Measurements from ENCODE around the gene HOXD13.

Gene HOXD13

GRCh38 chr2:176132205-176133171, 40.0 kb downstream of the HOXD13 start:
- DNase-seq (ENCODE audit: low read depth in 2 of 2), result no peak

DNA sequence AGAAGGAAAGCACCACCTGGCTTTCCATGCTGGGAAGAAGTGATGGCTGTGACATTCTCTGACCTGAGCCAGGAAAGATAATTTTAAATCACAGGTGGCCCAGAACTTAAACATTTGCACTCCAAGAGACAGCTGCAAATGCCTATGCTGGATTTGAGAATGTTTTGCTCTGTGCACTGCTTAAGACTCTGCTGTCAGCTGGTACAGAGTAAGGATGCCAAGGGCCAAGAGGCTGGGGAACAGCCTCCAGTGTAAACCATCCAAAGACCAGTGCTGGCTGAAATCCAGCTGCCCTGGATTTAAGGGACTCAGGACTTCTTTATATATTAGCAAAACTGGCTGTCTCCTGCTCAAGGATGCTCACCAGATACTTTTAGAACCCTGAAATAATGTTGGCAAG, 40.9 kb downstream of the HOXD13 start:
- no peak for DNase-seq (ENCODE audit: low read depth in 2 of 2)

GRCh38 chr2:176134035-176134434, 41.5 kb downstream of the HOXD13 start:
- DNase-seq (ENCODE audit: low read depth in 2 of 2), result no peak

DNA sequence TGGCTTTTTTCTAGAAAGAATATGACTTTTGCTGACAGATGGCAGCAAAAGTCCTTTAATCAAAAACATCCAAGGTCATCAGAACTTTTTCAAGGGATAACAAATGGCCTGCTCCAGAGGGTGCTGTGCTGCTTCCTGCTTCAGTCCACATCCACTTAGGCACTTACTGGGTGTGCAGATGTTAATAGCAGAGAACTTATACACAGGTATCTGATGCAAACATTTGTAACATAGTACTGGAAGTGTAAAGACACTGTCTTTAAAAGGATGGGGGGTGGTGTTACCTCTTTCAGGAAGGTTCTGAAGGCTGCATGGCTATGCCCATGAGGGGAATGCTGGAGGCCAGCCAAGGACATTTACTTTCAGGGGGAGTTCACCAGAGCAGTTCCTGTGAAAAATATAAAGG, 42.5 kb downstream of the HOXD13 start:
- DNase-seq (ENCODE audit: low read depth in 2 of 2), result no peak

DNA sequence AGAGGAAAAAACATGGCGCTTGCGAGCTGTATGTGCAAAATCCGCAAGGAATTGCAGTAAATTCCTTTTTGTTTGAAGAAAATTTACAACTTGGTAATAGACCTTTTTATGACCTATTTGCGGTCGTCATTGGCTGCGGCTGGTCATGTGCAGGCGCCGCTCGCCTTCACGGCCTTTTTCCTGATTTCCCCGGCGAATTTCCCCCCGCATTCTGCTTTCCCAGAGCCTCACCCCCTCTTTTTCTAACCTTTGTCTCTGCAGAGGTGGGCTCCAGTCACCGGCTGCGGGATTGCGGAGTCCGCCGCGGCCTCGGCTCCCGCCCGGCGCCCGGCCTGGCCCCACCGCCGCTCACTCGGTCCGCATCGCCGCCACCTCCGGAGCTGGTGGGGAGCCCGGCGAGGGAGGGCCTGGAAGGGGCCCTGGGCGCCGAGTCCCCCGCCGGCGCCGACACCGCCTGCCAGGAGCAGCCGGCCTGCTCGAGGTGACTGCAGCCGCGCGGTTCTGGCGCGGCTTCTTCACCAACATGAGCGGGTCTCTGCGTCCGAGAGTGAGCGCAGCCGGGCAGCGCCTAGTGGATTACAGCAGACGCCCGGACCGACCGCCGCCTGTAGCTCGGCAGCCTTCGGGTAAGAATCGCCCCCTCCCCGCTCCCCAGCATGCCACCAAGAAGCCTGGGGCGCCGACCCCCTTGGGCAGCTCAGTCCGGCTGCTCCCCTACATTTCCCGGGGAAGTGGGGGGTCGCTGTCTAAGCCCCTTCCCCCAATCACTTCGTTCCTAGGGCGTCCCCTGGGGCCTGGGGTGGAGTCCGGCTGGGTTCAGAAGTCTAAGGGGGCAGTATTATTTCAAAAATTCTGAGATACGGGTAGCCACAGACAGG, 44.1 kb downstream of the HOXD13 start:
- DNase-seq (ENCODE audit: low read depth in 2 of 2), result no peak

DNA sequence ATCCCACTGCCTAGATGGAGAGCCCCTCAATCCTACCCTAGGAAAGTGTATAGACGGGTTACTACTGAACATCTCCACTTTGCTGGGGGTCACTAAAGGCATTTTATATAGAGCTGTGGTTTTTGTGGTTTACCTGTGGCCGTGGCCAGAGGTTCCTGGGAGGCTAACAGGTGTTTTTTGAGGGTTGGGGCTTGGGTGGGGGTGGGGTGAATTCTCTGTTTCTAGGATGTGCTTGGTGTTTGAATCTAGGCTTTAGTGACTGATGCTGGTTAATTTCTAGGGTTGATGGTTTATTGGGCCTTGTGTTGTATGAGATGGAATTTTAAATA, 44.7 kb downstream of the HOXD13 start:
- DNase-seq (ENCODE audit: low read depth in 2 of 2), result no peak

DNA sequence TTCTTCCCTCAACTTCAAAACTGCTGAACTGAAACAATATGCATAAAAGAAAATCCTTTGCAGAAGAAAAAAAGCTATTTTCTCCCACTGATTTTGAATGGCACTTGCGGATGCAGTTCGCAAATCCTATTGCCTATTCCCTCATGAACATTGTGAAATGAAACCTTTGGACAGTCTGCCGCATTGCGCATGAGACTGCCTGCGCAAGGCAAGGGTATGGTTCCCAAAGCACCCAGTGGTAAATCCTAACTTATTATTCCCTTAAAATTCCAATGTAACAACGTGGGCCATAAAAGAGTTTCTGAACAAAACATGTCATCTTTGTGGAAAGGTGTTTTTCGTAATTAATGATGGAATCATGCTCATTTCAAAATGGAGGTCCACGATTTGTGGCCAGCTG, 45.4 kb downstream of the HOXD13 start:
- DNase-seq (ENCODE audit: low read depth in 2 of 2), result no peak

- DNase-seq (ENCODE audit: low read depth in 2 of 2), result no peak
Measured at GRCh38 chr2:176138526-176138922, 46.0 kb downstream of the HOXD13 start.

GRCh38 chr2:176138923-176139660, 46.6 kb downstream of the HOXD13 start:
- no peak for DNase-seq (ENCODE audit: low read depth in 2 of 2)

- DNase-seq (ENCODE audit: low read depth in 2 of 2), result no peak
Measured at GRCh38 chr2:176139661-176140512, 47.4 kb downstream of the HOXD13 start.

DNA sequence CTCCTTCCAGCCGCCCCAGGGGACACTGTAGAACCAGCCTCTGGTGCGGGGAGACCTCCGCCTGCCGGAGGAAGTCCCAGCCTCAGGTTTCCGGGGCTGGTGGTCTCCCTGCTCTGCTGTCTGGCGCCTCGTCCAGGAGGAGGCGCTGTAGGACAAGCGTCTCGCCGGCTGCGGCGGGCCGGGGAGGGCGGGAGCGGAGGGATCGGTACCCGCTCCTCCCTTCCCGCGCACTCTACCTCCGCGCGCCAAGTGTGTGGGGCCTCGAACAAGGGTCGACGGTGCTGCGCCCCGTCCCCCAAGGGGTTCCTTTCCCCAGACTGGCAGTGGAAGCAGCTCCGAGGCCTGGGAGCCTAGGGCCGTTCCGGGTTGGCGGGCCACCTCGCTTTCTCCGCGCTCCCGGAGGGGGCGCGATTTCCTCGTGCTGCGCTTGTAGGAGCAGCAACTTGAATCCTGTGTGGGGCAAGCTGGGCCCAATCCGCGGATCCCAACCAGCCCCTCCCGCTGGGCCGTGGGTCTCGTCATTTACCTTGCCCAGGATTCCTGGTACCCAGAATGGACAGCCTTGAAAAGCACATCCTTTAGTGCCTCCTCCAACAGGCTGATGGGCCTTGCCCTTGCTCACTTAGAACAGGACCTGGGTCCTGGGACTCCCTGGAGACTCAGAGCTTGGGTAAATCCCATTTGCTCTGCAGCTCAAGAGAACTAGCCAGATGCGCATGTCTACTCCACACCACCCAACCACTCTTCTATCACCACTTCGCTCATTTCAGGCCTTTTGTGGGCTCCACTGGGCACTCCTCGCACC, 48.2 kb downstream of the HOXD13 start:
- DNase-seq (ENCODE audit: low read depth in 2 of 2), result peak; percentile 16 to 25

GRCh38 chr2:176142281-176142680, 49.8 kb downstream of the HOXD13 start:
- no peak for DNase-seq (ENCODE audit: low read depth in 2 of 2)
